Lower lobe of right lung (tissue), 2 donors: ENCODE data around the gene GGCT. TPM values are rescaled to one million over a fixed set of nuclear protein-coding genes. Genes with fewer than 3 reads are reported as not detected.

ENCODE experiments used
- ATAC-seq, 2 donors: fragments of 200-7000 bp; cut with Tn5 transposase; one replicate each; pipeline ENCODE4 v1.9.1; 2020 to 2022; ENCODE audit warnings: mild to moderate bottlenecking in 2 of 2, moderate library complexity in 2 of 2
- DNase-seq: peaks from one replicate; pipeline ENCODE4 v3.0.0-alpha.2; 2020
- H3K27ac ChIP-seq: fragments of 200-600 bp; one replicate; pipeline ENCODE4 v1.8.0; 2022
- H3K27me3 ChIP-seq: fragments of 200-600 bp; one replicate; pipeline ENCODE4 v1.8.0; 2022; ENCODE audit warnings: low read depth
- H3K36me3 ChIP-seq: fragments of 200-600 bp; one replicate; pipeline ENCODE4 v1.8.0; 2022; ENCODE audit warnings: mild to moderate bottlenecking
- H3K4me1 ChIP-seq: fragments of 200-600 bp; one replicate; pipeline ENCODE4 v1.8.0; 2022
- H3K4me3 ChIP-seq: fragments of 200-600 bp; one replicate; pipeline ENCODE4 v1.8.0; 2022; ENCODE audit warnings: mild to moderate bottlenecking
- H3K9me3 ChIP-seq: fragments of 200-600 bp; one replicate; pipeline ENCODE4 v1.8.0; 2022
- CTCF ChIP-seq: fragments of 200-600 bp; IDR thresholded peaks from one replicate; pipeline ENCODE4 v1.8.0; 2022; ENCODE audit warnings: antibody characterized with exemption, mild to moderate bottlenecking
- intact Hi-C: fragments of 100-400 bp; cut with DNase I; formaldehyde crosslinking; loops from one replicate; pipeline ENCODE4 v1.11.0; 2022
- total RNA-seq: library from RNA; stranded (reverse); fragmentation: NEBNext Ultra II Directional; extraction: Animal tissue kit (Norgen Biotek cat#: 25700); gene quantifications from one replicate; pipeline ENCODE4 v1.2.1, GENCODE V29; 2021
- donor health status: DM: no; HTN: yes; CAD: no; lungs with severe emphysema.

GGCT gene
- total RNA-seq, 1 donor from 2014 or later: 28.8 TPM

- ATAC-seq (no peak), DNase-seq (no peak)
- intact Hi-C loops: no loop called here
- no peak for TF ChIP-seq CTCF
- H3K36me3 ChIP-seq: no peaks in the 10 kb centered on the region
- H3K27me3 ChIP-seq: no peaks in the 10 kb centered on the region
- H3K4me1 ChIP-seq: peaks cover 100% of the 10 kb centered on the region
- H3K27ac ChIP-seq: peak overlapping the region; percentile 84
- H3K4me3 ChIP-seq: peak overlapping the region; percentile 6
- H3K9me3 ChIP-seq: no peaks in the 10 kb centered on the region
These were observed 35.8 kb downstream of the GGCT start for GRCh38 chr7:30468791-30469190.

- ATAC-seq (no peak), DNase-seq (no peak)
- no peak for TF ChIP-seq CTCF
- Histone ChIP-seq H3K27ac (peak overlapping the region; percentile 84), H3K9me3 (no peaks in the 10 kb centered on the region), H3K36me3 (peaks cover 3% of the 10 kb centered on the region), H3K4me3 (no peak overlapping the region), H3K27me3 (no peaks in the 10 kb centered on the region), H3K4me1 (peaks cover 100% of the 10 kb centered on the region)
- intact Hi-C loops: no loop called here
These were observed 36.6 kb downstream of the GGCT start for GRCh38 chr7:30468041-30468440.

DNA sequence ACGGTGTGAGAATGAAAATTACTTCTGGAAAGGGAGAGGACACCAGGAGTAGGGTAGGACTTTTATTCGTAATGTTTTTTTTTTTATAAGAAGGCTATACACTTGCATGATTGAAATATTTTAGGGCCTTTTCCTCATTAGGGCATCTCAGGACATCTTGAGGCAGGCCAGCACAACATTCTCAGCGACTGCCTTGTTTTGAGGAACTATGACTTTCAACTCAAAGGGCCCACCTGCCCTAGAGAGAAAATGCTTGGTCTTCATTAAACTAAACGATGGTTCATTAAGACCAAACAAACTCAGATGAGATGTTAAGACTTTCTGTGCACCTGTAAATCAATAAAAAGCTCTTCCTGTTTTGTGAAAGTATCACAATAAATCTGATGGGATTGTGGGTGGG, 37.4 kb downstream of the GGCT start:
- Histone ChIP-seq H3K27ac (peak overlapping the region; percentile 84), H3K27me3 (no peaks in the 10 kb centered on the region), H3K9me3 (no peaks in the 10 kb centered on the region), H3K4me3 (no peak overlapping the region), H3K4me1 (peaks cover 100% of the 10 kb centered on the region), H3K36me3 (peaks cover 4% of the 10 kb centered on the region)
- ATAC-seq: no peak
- intact Hi-C loops: no loop called here
- TF ChIP-seq CTCF: no peak
- DNase-seq: no peak

- peak overlapping the region; percentile 61 for H3K27ac ChIP-seq
- ATAC-seq (no peak), DNase-seq (no peak)
- H3K36me3 ChIP-seq: peaks cover 4% of the 10 kb centered on the region
- H3K27me3 ChIP-seq: no peaks in the 10 kb centered on the region
- H3K9me3 ChIP-seq: no peaks in the 10 kb centered on the region
- H3K4me3 ChIP-seq: no peak overlapping the region
- intact Hi-C loops: no loop called here
- H3K4me1 ChIP-seq: peaks cover 91% of the 10 kb centered on the region
- no peak for TF ChIP-seq CTCF
These were observed 38.4 kb downstream of the GGCT start for GRCh38 chr7:30466266-30466665.

- Histone ChIP-seq H3K27me3 (no peaks in the 10 kb centered on the region), H3K27ac (peak overlapping the region; percentile 61), H3K4me3 (no peak overlapping the region), H3K4me1 (peaks cover 89% of the 10 kb centered on the region), H3K9me3 (no peaks in the 10 kb centered on the region), H3K36me3 (peaks cover 4% of the 10 kb centered on the region)
- intact Hi-C loops: no loop called here
- DNase-seq (no peak), ATAC-seq (no peak)
- TF ChIP-seq CTCF: no peak
These were observed 38.8 kb downstream of the GGCT start for GRCh38 chr7:30465811-30466180.
